Occipital lobe (tissue), 3 donors: ENCODE measurements around the gene DTNBP1. TPM values are rescaled to one million over a fixed set of nuclear protein-coding genes. Genes with fewer than 3 reads are reported as not detected.

ENCODE experiments used
- DNase-seq: peaks from one replicate; lab custom pipeline; 2025; lab: John Stamatoyannopoulos, UW
- small RNA-seq: library from RNA; depleted of rRNA; stranded (forward); fragments of <200 nt; gene quantifications from one replicate; pipeline ENCODE3, GENCODE V24; 2014
- total RNA-seq: library from RNA; depleted of rRNA; stranded (reverse); fragments of >200 nt; gene quantifications from one replicate; pipeline ENCODE4 v1.2.3, GENCODE V29; 2014

The DTNBP1 gene
- total RNA-seq, 1 donor from 2014 or later, result 5.9 TPM

DNA sequence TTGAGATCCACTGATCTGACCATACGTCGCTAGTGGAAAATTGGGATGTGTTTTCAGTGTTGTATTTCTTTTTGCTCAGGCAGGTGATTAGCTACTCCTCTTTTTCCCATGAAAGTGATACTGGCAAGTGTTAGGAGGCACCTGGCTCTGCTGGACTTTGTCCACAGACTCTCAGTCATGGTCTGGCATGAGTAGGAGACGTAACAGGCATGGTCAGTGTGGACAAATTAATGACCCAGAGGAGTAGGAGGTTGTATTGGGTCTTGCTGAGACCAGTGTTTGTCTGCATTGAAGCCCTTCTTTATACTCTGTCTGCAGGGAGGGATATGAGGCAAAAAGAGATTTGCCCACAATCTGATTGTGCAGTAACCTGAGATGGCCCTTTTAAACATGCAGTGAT is 178.7 kb downstream of the DTNBP1 start:
- DNase-seq, result no peak

DNA sequence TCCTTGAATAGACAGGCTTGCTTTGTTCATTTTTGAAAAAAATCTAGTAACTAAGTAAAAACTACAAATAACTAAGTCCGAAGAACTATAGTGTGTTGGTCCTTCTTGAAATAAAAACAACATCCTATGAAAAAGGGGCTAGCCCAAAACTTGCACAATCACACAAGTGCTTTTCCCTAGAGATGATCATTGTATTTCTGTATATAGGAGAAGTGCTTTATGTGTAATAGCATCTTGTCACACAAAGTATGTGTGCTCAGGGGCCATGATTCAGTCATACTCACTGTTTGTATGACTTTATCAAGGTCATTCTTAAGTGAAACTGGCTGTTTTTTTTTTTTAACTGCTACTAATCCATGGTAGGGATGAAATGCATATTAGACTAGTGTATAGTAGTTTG is 179.8 kb downstream of the DTNBP1 start:
- no peak for DNase-seq

DNA sequence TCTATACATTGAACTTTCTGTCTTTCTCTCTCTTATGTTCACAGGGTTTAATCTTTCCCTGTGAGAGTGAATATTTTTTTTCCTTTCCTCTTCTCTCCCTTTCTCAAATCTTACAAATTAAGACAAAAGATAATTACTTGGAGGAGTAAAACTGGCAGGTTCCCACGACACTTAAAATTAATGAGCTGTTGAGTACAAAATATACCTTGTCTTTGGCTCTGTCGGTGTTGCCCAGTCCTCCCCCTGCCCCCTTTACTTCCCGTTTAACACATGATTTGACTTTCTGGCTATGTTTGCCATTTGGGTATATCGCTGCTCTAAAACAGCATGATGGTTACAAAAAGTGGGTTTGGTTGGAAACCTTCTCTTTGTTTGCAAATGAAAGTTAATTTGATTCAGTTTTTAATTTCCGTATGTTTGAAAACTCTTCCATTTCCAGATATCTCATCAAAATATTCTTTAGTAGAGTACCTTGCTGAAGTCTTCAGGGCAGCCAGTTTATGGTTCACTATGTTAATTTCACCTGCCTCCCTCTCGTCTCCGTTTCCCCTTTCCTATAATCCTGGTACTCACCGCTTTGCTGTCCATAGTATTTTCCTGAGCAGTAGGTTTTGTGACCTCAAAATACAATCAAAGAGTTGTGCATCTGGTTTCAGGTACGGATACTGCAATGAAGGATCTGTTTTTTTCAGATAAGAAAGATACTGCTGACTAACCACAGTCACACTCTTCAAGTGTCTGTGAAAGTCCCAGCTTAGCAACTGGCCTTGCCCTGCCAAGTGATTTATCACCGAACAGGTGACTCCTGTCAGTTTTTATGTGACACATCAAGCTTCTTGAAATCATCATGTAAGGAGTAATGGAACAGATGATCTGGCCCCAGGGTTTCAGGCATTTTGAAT is 181.2 kb downstream of the DTNBP1 start:
- no peak for DNase-seq

DNA sequence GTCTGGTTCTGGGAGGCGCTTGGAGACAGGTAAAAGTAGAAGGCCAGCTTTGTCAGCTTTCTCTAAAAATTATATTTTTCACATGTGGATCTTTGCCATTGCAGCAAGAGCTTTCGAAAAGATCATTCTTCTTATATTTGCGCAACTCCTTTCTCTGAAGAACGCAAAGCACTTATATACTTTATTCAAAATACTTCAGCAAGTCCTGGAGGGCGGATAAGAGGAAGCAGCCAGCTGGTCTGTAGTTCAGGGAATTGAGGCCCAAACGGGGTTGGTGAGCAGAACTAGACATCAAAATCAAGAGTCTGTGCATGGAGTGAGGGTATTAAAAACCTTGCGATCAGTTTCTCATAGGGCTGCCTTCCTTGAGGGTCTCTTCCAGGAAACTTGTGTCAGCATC is 182.3 kb downstream of the DTNBP1 start:
- no peak for DNase-seq

DNA sequence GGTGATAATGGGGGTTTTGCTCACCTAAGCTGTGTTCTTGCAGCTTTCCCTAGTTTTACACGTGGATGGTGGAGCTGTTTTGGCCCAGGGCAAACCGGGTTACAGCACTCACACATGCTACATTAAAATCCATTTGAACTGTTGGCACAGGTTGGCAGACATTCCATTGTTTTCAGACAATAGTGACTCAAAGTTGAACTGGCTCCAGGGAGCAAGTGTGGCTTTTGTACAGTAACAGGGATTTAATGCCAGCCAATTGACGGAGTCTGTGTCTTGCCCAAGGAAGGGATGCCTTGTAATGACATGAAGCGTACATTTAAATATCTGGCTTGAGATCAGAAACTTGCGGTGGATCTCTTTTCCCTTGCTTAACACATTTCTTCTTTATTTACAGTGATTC is 183.1 kb downstream of the DTNBP1 start:
- DNase-seq, result no peak

DNA sequence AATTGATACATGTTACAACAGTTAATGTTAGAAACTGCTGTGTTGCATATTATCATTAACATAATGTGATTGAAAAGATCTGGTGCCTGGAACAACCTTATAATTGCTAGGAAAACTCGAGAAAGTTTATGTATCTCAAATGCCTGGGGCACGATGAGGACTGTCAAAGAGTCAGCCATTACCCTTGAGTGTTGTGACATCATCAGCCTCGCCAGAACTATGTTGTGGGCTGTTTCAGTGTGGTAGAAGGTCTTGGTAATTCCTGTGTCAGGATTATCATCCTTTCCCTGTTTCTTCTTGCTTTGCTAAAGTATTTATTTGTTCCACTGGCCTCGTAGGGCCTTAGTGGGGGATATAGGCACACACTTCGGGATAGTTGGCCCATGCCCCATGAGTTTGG is 185.1 kb downstream of the DTNBP1 start:
- DNase-seq, result no peak

DNA sequence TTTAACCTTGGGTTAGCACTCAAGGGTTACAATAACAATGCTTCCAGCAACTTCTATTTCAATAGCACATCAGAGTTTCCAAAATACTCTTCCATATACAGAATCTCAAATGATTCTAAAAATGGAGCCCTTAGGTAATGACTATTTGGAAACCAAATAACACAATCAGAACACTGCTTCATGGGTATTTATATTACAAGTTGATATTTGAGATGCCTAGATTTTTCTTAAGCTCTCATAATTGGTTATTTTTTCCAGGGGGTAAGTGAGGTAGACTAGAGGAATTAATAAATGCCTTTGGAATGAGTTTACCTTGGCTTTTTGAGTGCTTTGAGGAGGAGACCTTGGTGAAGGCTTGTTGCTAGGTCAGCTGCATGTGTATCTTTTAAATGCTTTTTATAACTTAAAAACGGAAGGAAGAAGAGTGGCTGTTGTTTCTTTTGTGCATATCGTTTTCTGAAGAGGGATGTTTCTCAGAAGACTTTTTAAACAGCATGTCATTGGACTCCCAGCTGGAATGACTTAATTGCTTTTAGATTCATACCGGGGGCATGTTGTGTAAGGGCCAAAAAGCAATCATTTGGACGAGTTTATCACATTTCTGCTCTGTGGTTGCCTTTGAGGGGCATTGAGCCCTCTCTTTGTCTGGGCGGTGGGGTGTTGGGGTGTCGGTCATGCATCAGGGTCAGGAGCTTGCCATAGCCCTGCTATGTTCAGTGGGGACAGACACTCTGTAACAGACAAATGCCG is 186.0 kb downstream of the DTNBP1 start:
- no peak for DNase-seq

DNA sequence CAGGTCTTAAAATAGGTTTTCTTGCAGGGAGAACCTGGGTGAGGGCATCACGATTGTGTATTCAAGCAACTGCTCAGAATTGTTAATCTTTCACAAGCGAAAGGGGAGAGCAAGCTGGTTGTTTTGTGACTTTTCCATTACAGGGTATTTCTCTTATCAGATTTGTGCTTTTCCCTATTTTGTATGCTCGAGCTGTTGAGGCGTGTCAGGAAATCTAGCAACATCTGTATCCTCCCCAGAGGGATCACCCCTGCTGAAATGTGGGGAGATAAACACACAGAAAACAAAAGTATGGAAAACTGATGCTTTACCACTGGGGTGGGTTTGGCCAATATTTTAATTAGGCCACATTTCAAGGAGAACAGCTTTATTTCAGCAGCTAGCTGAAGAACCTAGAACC is 187.0 kb downstream of the DTNBP1 start:
- no peak for DNase-seq

DNA sequence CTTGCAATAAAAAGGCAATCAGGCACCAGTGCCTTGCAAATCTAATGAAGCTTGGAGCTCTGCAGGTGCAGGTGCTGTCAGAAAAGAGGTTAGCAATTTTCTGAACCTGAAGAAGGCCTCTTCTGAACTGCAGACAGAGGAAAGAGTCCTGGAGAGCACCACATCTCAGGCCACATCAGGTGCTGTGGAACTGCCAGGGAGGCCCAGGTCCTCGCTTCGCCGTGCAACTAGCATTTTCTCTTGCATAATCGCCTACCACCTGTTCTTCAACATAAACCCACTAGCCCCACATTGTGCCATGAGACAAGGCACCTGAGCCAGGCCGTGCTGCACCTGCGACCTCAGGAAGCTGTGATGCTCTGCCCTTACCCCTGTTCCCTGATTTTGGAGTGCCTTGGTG is 187.6 kb downstream of the DTNBP1 start:
- DNase-seq, result no peak

DNA sequence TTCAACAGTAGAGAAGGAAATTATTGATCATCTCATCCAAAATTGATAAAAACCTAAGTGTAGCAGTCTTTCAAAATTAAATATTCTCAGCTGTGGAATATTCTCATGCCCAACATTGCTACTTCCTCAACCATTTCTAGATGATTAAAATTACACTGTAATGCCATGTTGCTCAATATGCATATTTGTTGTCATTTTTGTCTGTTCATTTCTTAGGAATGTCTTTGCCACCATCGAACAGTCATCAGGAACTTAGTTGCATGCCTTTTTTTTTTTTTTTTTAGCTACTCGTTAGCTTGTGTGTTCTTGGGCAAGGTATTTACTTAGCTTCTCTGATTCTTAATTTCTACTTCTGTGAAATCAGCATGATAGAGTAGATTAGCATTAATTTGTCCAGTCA is 188.6 kb downstream of the DTNBP1 start:
- no peak for DNase-seq

DNA sequence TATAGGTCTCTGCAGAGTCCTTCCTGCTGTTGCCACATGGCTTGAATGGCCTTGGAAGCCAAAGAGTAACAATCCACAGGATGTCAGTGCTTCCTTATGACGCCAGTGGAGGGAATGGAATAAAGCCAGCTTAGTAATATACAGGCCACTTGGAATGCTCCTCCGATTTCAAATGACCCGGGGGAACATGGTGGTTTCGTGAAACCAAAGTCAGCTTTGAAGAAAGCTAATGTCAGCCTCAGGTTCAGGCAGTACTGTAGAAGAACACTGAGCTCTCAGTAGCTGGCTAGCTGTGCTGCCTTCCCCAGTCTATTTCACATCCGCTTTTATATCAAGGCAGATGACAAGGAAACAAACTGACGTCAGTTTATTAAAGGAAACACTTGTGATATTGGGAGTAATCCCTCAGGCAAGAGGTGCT is 189.1 kb downstream of the DTNBP1 start:
- no peak for DNase-seq

DNA sequence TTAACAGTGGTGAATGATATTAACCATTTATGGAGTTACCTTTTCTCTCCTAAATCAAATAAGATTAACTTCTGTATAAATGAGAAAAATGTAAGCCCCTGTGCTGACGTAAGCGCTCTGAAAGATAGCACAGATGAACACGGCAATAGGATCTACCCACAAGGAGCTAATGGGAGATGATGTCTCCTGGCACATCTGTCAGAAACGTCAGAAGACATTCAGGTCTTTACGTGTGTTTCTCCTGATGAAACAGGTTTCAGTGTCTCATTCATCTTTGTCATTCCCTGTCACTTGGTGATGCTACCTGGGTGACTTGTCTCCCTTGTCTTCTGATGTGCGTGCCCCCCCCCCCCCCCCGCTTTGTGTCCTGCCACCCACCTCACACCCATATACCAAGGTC is 189.7 kb downstream of the DTNBP1 start:
- DNase-seq, result no peak

Small RNA genes within 50 kb of the gene (small RNA-seq; reads per million reads assigned to genes)
- not detected for gene RF00001
